Natural killer cell treated with Interleukin-12 subunit alpha and Interleukin-12 subunit beta and Interleukin-15 and Interleukin-18, amount 100 ng/mL, for 72 hours (primary cell): ENCODE results near the gene UTF1. TPM values are rescaled to one million over a fixed set of nuclear protein-coding genes. Genes with fewer than 3 reads are reported as not detected.

Experiments
- ATAC-seq, 2 donors: fragments of 150-1000 bp; cut with Tn5 transposase in 1 of 2; sonication (Bioruptor Pico), chemical (Tn5 transposase) in 1 of 2; 2 replicates each; pipeline ENCODE4 v1.10.0; 2021
- DNase-seq: peaks from one replicate; pipeline ENCODE4 v3.0.0; 2022; ENCODE audit warnings: low spot score
- H3K27ac Mint-ChIP-seq, 2 donors: 1 replicate in 1 of 2; 2 replicates in 1 of 2; pipeline ENCODE4 v1.8.0; 2022; ENCODE audit warnings: mixed read lengths in 2 of 2, mild to moderate bottlenecking in 1 of 2, moderate library complexity in 1 of 2
- H3K27me3 Mint-ChIP-seq, 2 donors: 1 replicate in 1 of 2; 2 replicates in 1 of 2; pipeline ENCODE4 v1.8.0; 2022; ENCODE audit warnings: mixed read lengths in 2 of 2
- H3K36me3 Mint-ChIP-seq: one replicate; pipeline ENCODE4 v1.8.0; 2022; ENCODE audit warnings: mixed read lengths
- H3K4me1 Mint-ChIP-seq, 2 donors: 1 replicate in 1 of 2; 2 replicates in 1 of 2; pipeline ENCODE4 v1.8.0; 2022; ENCODE audit warnings: low read depth in 2 of 2, mixed read lengths in 2 of 2, mild to moderate bottlenecking in 1 of 2
- H3K4me3 Mint-ChIP-seq: one replicate; pipeline ENCODE4 v1.8.0; 2022; ENCODE audit warnings: mixed read lengths
- H3K9me3 Mint-ChIP-seq: 2 replicates; pipeline ENCODE4 v1.8.0; 2022; ENCODE audit warnings: mixed read lengths
- total RNA-seq, 2 donors: library from RNA; stranded (reverse); gene quantifications; one replicate each; pipeline ENCODE4 v1.2.3, GENCODE V29; 2022

The UTF1 gene
- total RNA-seq, 2 donors from 2014 or later: not detected

GRCh38 chr10:133209117-133209516, 20.9 kb upstream of the UTF1 start:
- DNase-seq: no peak
- H3K9me3 Mint-ChIP-seq: no peaks in the 10 kb centered on the region
- H3K27ac Mint-ChIP-seq: no peak overlapping the region
- no peak overlapping the region for H3K4me3 Mint-ChIP-seq
- H3K36me3 Mint-ChIP-seq: no peaks in the 10 kb centered on the region
- no peaks in the 10 kb centered on the region for H3K27me3 Mint-ChIP-seq
- peaks cover 0 to 3% of the 10 kb centered on the region in 2 donors for H3K4me1 Mint-ChIP-seq
- peak in 1 of 2 donors; percentile 21 for ATAC-seq

GRCh38 chr10:133209641-133210040, 20.4 kb upstream of the UTF1 start:
- Mint-ChIP-seq H3K9me3 (no peaks in the 10 kb centered on the region), H3K36me3 (no peaks in the 10 kb centered on the region), H3K4me3 (no peak overlapping the region), H3K27me3 (no peaks in the 10 kb centered on the region), H3K4me1 (peaks cover 0 to 3% of the 10 kb centered on the region in 2 donors), H3K27ac (no peak overlapping the region)
- DNase-seq: no peak
- no peak for ATAC-seq

GRCh38 chr10:133210398-133211140, 19.4 kb upstream of the UTF1 start:
- no peaks in the 10 kb centered on the region for H3K36me3 Mint-ChIP-seq
- no peak overlapping the region for H3K4me3 Mint-ChIP-seq
- no peak overlapping the region for H3K27ac Mint-ChIP-seq
- no peaks in the 10 kb centered on the region for H3K27me3 Mint-ChIP-seq
- DNase-seq (no peak), ATAC-seq (no peak)
- peaks cover 0 to 3% of the 10 kb centered on the region in 2 donors for H3K4me1 Mint-ChIP-seq
- H3K9me3 Mint-ChIP-seq: no peaks in the 10 kb centered on the region

GRCh38 chr10:133211141-133211830, 18.7 kb upstream of the UTF1 start:
- H3K36me3 Mint-ChIP-seq: no peaks in the 10 kb centered on the region
- no peak for ATAC-seq
- H3K27ac Mint-ChIP-seq: no peak overlapping the region
- no peak for DNase-seq
- no peaks in the 10 kb centered on the region for H3K27me3 Mint-ChIP-seq
- H3K4me1 Mint-ChIP-seq: peaks cover 0 to 3% of the 10 kb centered on the region in 2 donors
- H3K4me3 Mint-ChIP-seq: no peak overlapping the region
- H3K9me3 Mint-ChIP-seq: no peaks in the 10 kb centered on the region

GRCh38 chr10:133211959-133212852, 17.8 kb upstream of the UTF1 start:
- no peak overlapping the region for H3K4me3 Mint-ChIP-seq
- H3K4me1 Mint-ChIP-seq: peaks cover 0 to 3% of the 10 kb centered on the region in 2 donors
- no peaks in the 10 kb centered on the region for H3K27me3 Mint-ChIP-seq
- no peaks in the 10 kb centered on the region for H3K9me3 Mint-ChIP-seq
- no peak for ATAC-seq
- H3K36me3 Mint-ChIP-seq: no peaks in the 10 kb centered on the region
- no peak overlapping the region for H3K27ac Mint-ChIP-seq
- DNase-seq: no peak

GRCh38 chr10:133212853-133213494, 17.0 kb upstream of the UTF1 start:
- Mint-ChIP-seq H3K27ac (no peak overlapping the region), H3K4me3 (no peak overlapping the region), H3K4me1 (peaks cover 0 to 3% of the 10 kb centered on the region in 2 donors), H3K36me3 (no peaks in the 10 kb centered on the region), H3K9me3 (no peaks in the 10 kb centered on the region), H3K27me3 (no peaks in the 10 kb centered on the region)
- ATAC-seq: no peak
- no peak for DNase-seq

GRCh38 chr10:133213641-133214467, 16.2 kb upstream of the UTF1 start:
- Mint-ChIP-seq H3K27me3 (no peaks in the 10 kb centered on the region), H3K27ac (no peak overlapping the region), H3K36me3 (no peaks in the 10 kb centered on the region), H3K9me3 (no peaks in the 10 kb centered on the region), H3K4me1 (peaks cover 0 to 3% of the 10 kb centered on the region in 2 donors), H3K4me3 (no peak overlapping the region)
- no peak for ATAC-seq
- DNase-seq: no peak

GRCh38 chr10:133214468-133215410, 15.3 kb upstream of the UTF1 start:
- H3K36me3 Mint-ChIP-seq: no peaks in the 10 kb centered on the region
- H3K27me3 Mint-ChIP-seq: no peaks in the 10 kb centered on the region
- ATAC-seq (peak in 1 of 2 donors; percentile 23), DNase-seq (no peak)
- H3K4me1 Mint-ChIP-seq: peaks cover 0 to 3% of the 10 kb centered on the region in 2 donors
- H3K27ac Mint-ChIP-seq: no peak overlapping the region
- H3K9me3 Mint-ChIP-seq: no peaks in the 10 kb centered on the region
- no peak overlapping the region for H3K4me3 Mint-ChIP-seq

- DNase-seq: no peak
- Mint-ChIP-seq H3K36me3 (no peaks in the 10 kb centered on the region), H3K27me3 (no peaks in the 10 kb centered on the region), H3K9me3 (no peaks in the 10 kb centered on the region), H3K4me3 (no peak overlapping the region), H3K4me1 (peaks cover 0 to 3% of the 10 kb centered on the region in 2 donors), H3K27ac (no peak overlapping the region)
- no peak for ATAC-seq
Measured at GRCh38 chr10:133215586-133215985, 14.4 kb upstream of the UTF1 start.

GRCh38 chr10:133216776-133217175, 13.2 kb upstream of the UTF1 start:
- H3K27me3 Mint-ChIP-seq: peaks cover 8 to 9% of the 10 kb centered on the region in 2 donors
- H3K4me3 Mint-ChIP-seq: no peak overlapping the region
- no peak overlapping the region for H3K27ac Mint-ChIP-seq
- H3K9me3 Mint-ChIP-seq: no peaks in the 10 kb centered on the region
- ATAC-seq (no peak), DNase-seq (no peak)
- peaks cover 0 to 3% of the 10 kb centered on the region in 2 donors for H3K4me1 Mint-ChIP-seq
- H3K36me3 Mint-ChIP-seq: no peaks in the 10 kb centered on the region

- Mint-ChIP-seq H3K27ac (no peak overlapping the region), H3K9me3 (no peaks in the 10 kb centered on the region), H3K36me3 (no peaks in the 10 kb centered on the region), H3K4me3 (no peak overlapping the region), H3K4me1 (no peaks in the 10 kb centered on the region), H3K27me3 (peaks cover 8 to 9% of the 10 kb centered on the region in 2 donors)
- DNase-seq (no peak), ATAC-seq (peak in 1 of 2 donors; percentile 10)
Measured at GRCh38 chr10:133217800-133218589, 12.0 kb upstream of the UTF1 start.
